IMR-90 (cell line): ENCODE measurements around the gene HACD2. TPM values are rescaled to one million over a fixed set of nuclear protein-coding genes. Genes with fewer than 3 reads are reported as not detected.

Experiments used
- ATAC-seq: fragments of 200-7000 bp; cut with Tn5 transposase; 2 replicates; pipeline ENCODE4 v1.9.1; 2020; ENCODE audit warnings: low read depth, mild to moderate bottlenecking, moderate library complexity
- BruUV-seq: library from RNA; stranded (reverse); fragments of 400-500 nt; replicated peaks from 2 replicates; lab custom pipeline; 2021; lab: Mats Ljungman, UMichigan
- CTCF ChIA-PET: fragments of 300-600 bp; formaldehyde crosslinking; extraction: SDS; loops from one replicate; lab custom pipeline; 2021; ENCODE audit warnings: antibody characterized with exemption; lab: Yijun Ruan, JAX
- POLR2A ChIA-PET: fragments of 300-600 bp; sonication (Branson Sonifier 250); formaldehyde crosslinking; loops from one replicate; lab custom pipeline; 2022; ENCODE audit warnings: antibody characterized with exemption; ENCODE audit not compliant: unreplicated experiment; lab: Charles Lee
- DNase-seq: peaks from one replicate; pipeline ENCODE4 v3.0.0; 2013
- H2AFZ ChIP-seq: replicated peaks from 2 replicates; pipeline ENCODE3; 2013; ENCODE audit warnings: low read length, mild to moderate bottlenecking; ENCODE audit not compliant: poor library complexity
- H2AK5ac ChIP-seq: 2 replicates; pipeline ENCODE4 v1.6.1; 2013; ENCODE audit warnings: low read depth, low read length, inconsistent platforms
- H2AK9ac ChIP-seq: replicated peaks from 2 replicates; pipeline ENCODE3; 2013; ENCODE audit warnings: mild to moderate bottlenecking, low read depth, low read length, moderate library complexity; ENCODE audit not compliant: poor library complexity
- H2BK120ac ChIP-seq: 2 replicates; pipeline ENCODE4 v1.6.1; 2013; ENCODE audit warnings: low read depth, low read length, inconsistent platforms
- H2BK15ac ChIP-seq: 3 replicates; pipeline ENCODE4 v1.6.1; 2013; ENCODE audit warnings: low read depth, low read length, inconsistent platforms
- H2BK20ac ChIP-seq: 2 replicates; pipeline ENCODE4 v1.6.1; 2013; ENCODE audit warnings: low read depth, mild to moderate bottlenecking, inconsistent platforms, low read length, moderate library complexity
- H2BK5ac ChIP-seq: 2 replicates; pipeline ENCODE4 v1.6.1; 2013; ENCODE audit warnings: mild to moderate bottlenecking, low read depth, low read length, inconsistent platforms; ENCODE audit not compliant: poor library complexity, severe bottlenecking
- H3K14ac ChIP-seq: replicated peaks from 2 replicates; pipeline ENCODE4 v1.6.1; 2013; ENCODE audit warnings: low read depth, low read length, inconsistent platforms
- H3K18ac ChIP-seq: 2 replicates; pipeline ENCODE4 v1.6.1; 2013; ENCODE audit warnings: low read depth, low read length, control low read depth
- H3K23ac ChIP-seq: 2 replicates; pipeline ENCODE4 v1.6.1; 2013; ENCODE audit warnings: low read depth, low read length, inconsistent platforms
- H3K27ac ChIP-seq: 2 replicates; pipeline ENCODE4 v1.5.1; 2013; ENCODE audit warnings: mild to moderate bottlenecking, control low read depth, low read length; ENCODE audit not compliant: insufficient read depth
- H3K27me3 ChIP-seq: 2 replicates; pipeline ENCODE4 v1.6.1; 2013; ENCODE audit warnings: low read length; ENCODE audit not compliant: control insufficient read depth, insufficient read depth
- H3K36me3 ChIP-seq: 2 replicates; pipeline ENCODE4 v1.6.1; 2013; ENCODE audit warnings: low read length, mixed read lengths; ENCODE audit not compliant: control insufficient read depth, insufficient read depth
- H3K4ac ChIP-seq: 2 replicates; pipeline ENCODE4 v1.6.1; 2013; ENCODE audit warnings: low read depth, low read length, inconsistent platforms
- H3K4me1 ChIP-seq: 2 replicates; pipeline ENCODE4 v1.6.1; 2013; ENCODE audit warnings: low read length, mixed read lengths; ENCODE audit not compliant: control insufficient read depth, insufficient read depth
- H3K4me2 ChIP-seq: 2 replicates; pipeline ENCODE4 v1.6.1; 2013; ENCODE audit warnings: low read depth, mild to moderate bottlenecking, control low read depth, low read length, moderate library complexity
- H3K4me3 ChIP-seq: 2 replicates; pipeline ENCODE4 v1.5.1; 2013; ENCODE audit warnings: low read depth, mild to moderate bottlenecking, control low read depth, low read length, moderate library complexity; ENCODE audit not compliant: insufficient read depth
- H3K56ac ChIP-seq: 2 replicates; pipeline ENCODE4 v1.6.1; 2013; ENCODE audit warnings: low read length, inconsistent platforms; ENCODE audit not compliant: insufficient read depth; ENCODE audit errors: extremely low read depth
- H3K79me1 ChIP-seq, 2 experiments: 2 replicates each; pipeline ENCODE4 v1.6.1; 2013; ENCODE audit warnings: low read length in 2 of 2, inconsistent platforms in 1 of 2, low read depth in 1 of 2
- H3K9ac ChIP-seq: 2 replicates; pipeline ENCODE4 v1.6.1; 2013; ENCODE audit warnings: low read depth, low read length, control low read depth
- H3K9me1 ChIP-seq: 2 replicates; pipeline ENCODE4 v1.6.1; 2013; ENCODE audit warnings: low read length, inconsistent platforms; ENCODE audit not compliant: insufficient read depth
- H3K9me3 ChIP-seq: 2 replicates; pipeline ENCODE4 v1.6.1; 2013; ENCODE audit warnings: low read length; ENCODE audit not compliant: control insufficient read depth, insufficient read depth
- H4K20me1 ChIP-seq: 2 replicates; pipeline ENCODE4 v1.6.1; 2013; ENCODE audit warnings: low read length, inconsistent platforms; ENCODE audit not compliant: insufficient read depth
- H4K5ac ChIP-seq: 2 replicates; pipeline ENCODE4 v1.6.1; 2013; ENCODE audit warnings: mild to moderate bottlenecking, low read depth, low read length, control low read depth
- H4K8ac ChIP-seq, 2 experiments: 2 replicates each; pipeline ENCODE4 v1.6.1; 2013; ENCODE audit warnings: low read depth in 2 of 2, low read length in 2 of 2, control low read depth in 1 of 2, inconsistent platforms in 1 of 2
- H4K91ac ChIP-seq: 2 replicates; pipeline ENCODE4 v1.6.1; 2013; ENCODE audit warnings: low read depth, low read length, inconsistent platforms; ENCODE audit not compliant: insufficient read depth
- BHLHE40 ChIP-seq: fragments of 150-350 bp; IDR thresholded peaks from 2 replicates; pipeline ENCODE4 v1.6.1; 2016; ENCODE audit warnings: mild to moderate bottlenecking, low read depth, low read length
- CEBPB ChIP-seq: IDR thresholded peaks from 2 replicates; pipeline ENCODE4 v1.6.1; 2012; ENCODE audit warnings: low read depth, low read length, improper control_type of control experiment
- CHD1 ChIP-seq: IDR thresholded peaks from 2 replicates; pipeline ENCODE4 v1.6.1; 2012; ENCODE audit warnings: low read depth, low read length, improper control_type of control experiment
- CTCF ChIP-seq: conservative IDR thresholded peaks from 2 replicates; pipeline ENCODE4 v1.5.1; 2012; ENCODE audit warnings: mild to moderate bottlenecking, low read depth, low read length, improper control_type of control experiment
- FOS ChIP-seq: fragments of 150-350 bp; IDR thresholded peaks from 2 replicates; pipeline ENCODE4 v1.6.1; 2016; ENCODE audit warnings: low read depth, low read length
- RAD21 ChIP-seq: IDR thresholded peaks from 2 replicates; pipeline ENCODE4 v1.6.1; 2012; ENCODE audit warnings: low read length, improper control_type of control experiment
- RCOR1 ChIP-seq: IDR thresholded peaks from 2 replicates; pipeline ENCODE4 v1.6.1; 2012; ENCODE audit warnings: mild to moderate bottlenecking, low read length, improper control_type of control experiment; ENCODE audit not compliant: insufficient replicate concordance
- RFX5 ChIP-seq: IDR thresholded peaks from 2 replicates; pipeline ENCODE4 v1.8.0; 2012; ENCODE audit warnings: low read depth, mild to moderate bottlenecking, low read length, moderate library complexity
- SMC3 ChIP-seq: fragments of 150-350 bp; IDR thresholded peaks from 2 replicates; pipeline ENCODE4 v1.6.1; 2016; ENCODE audit warnings: low read depth, mild to moderate bottlenecking, antibody characterized with exemption, low read length, moderate library complexity
- WGBS, 2 experiments: methylation state at CpG; one replicate each; pipeline versions ENCODE4 v1.1.5 to v1.1.7; 2013; ENCODE audit warnings: missing lambda C conversion rate in 2 of 2; ENCODE audit not compliant: insufficient read length in 1 of 2; ENCODE audit errors: extremely low coverage in 2 of 2; 5-methylcytosine and 5-hydroxymethylcytosine counted together
- dilution Hi-C: fragments of 300-500 bp; cut with HindIII; formaldehyde crosslinking; loops from one replicate; pipeline ENCODE4 v1.14.3; 2018; ENCODE audit warnings: low sequenced_read_pairs; ENCODE audit not compliant: unreplicated experiment
- in situ Hi-C: fragments of 300-500 bp; cut with MboI; formaldehyde crosslinking; loops from 3 replicates; pipeline ENCODE4 v1.14.3; 2019; ENCODE audit warnings: low sequenced_read_pairs, inconsistent platforms, mixed read lengths
- intact Hi-C: fragments of 100-400 bp; cut with micrococcal nuclease; formaldehyde crosslinking; loops from 2 replicates; pipeline ENCODE4 v1.10.0; 2022
- polyA plus RNA-seq, 3 experiments: library from polyadenylated mRNA; depleted of rRNA; stranded (reverse); fragments of >200 nt; gene quantifications; 2 replicates each; pipeline ENCODE4 v1.2.3, GENCODE V29; 2012; ENCODE audit warnings: low replicate concordance in 1 of 3
- total RNA-seq: library from RNA; depleted of rRNA; stranded (reverse); fragments of >200 nt; gene quantifications from 2 replicates; pipeline ENCODE4 v1.2.3, GENCODE V29; 2012
- TF ChIP-seq, protein P1 (sequence below): fragments of 150-350 bp; IDR thresholded peaks from 2 replicates; pipeline ENCODE4 v1.6.1; 2017; ENCODE audit warnings: mild to moderate bottlenecking, antibody characterized with exemption, low read length, low read depth
- TF ChIP-seq, protein P2 (sequence below): fragments of 150-350 bp; IDR thresholded peaks from 2 replicates; pipeline ENCODE4 v1.6.1; 2016; ENCODE audit warnings: low read depth, mild to moderate bottlenecking, low read length, moderate library complexity, borderline replicate concordance

Gene HACD2
- total and polyA plus RNA-seq, 2 of the 4 experiments (the other 2 are of a cell fraction), result 21.5 to 22.6 TPM

DNA sequence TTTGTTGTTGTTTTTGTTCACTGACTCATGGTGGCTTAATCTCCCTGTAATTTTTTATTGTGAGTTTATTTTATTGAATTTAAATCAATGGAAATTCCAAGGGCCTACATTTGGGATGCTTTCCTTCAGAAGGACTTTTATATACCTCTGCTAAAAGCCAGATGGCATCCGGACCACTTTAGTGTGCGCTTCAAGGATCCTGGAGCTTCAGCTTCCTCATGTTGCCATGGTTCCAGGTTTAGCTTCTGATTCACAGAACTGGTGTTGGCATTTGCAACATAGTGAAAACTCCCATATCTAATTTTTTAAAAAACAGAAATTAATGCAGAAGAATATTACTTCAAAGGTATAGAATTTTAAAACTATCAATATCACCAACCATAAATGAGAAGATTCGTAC lies 8.5 kb upstream of the HACD2 start:
- no peaks in the 10 kb centered on the region for H3K27me3 ChIP-seq
- intact Hi-C loops (no loop called here), dilution Hi-C loops (no loop called here), in situ Hi-C loops (no loop called here)
- no peak overlapping the region for H2AK5ac ChIP-seq
- H3K4ac ChIP-seq, result no peak overlapping the region
- no peak overlapping the region for H2BK120ac ChIP-seq
- no CpG with 5 or more reads among the region's 3 CpGs for WGBS, 2 experiments
- DNase-seq (no peak), ATAC-seq (no peak)
- no peak overlapping the region for H4K8ac ChIP-seq
- H3K9me3 ChIP-seq, result peaks cover 6% of the 10 kb centered on the region
- TF ChIP-seq RFX5 (no peak), RCOR1 (no peak), SMC3 (no peak), CEBPB (no peak), BHLHE40 (no peak), FOS (no peak), RAD21 (no peak), CHD1 (no peak), CTCF (no peak)
- TF ChIP-seq, protein P1, sequence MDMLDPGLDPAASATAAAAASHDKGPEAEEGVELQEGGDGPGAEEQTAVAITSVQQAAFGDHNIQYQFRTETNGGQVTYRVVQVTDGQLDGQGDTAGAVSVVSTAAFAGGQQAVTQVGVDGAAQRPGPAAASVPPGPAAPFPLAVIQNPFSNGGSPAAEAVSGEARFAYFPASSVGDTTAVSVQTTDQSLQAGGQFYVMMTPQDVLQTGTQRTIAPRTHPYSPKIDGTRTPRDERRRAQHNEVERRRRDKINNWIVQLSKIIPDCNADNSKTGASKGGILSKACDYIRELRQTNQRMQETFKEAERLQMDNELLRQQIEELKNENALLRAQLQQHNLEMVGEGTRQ, result no peak
- TF ChIP-seq, protein P2, sequence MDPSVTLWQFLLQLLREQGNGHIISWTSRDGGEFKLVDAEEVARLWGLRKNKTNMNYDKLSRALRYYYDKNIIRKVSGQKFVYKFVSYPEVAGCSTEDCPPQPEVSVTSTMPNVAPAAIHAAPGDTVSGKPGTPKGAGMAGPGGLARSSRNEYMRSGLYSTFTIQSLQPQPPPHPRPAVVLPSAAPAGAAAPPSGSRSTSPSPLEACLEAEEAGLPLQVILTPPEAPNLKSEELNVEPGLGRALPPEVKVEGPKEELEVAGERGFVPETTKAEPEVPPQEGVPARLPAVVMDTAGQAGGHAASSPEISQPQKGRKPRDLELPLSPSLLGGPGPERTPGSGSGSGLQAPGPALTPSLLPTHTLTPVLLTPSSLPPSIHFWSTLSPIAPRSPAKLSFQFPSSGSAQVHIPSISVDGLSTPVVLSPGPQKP, result no peak
- H4K5ac ChIP-seq, result no peak overlapping the region
- H3K4me2 ChIP-seq, result no peak overlapping the region
- H2BK20ac ChIP-seq, result no peak overlapping the region
- no peak overlapping the region for H3K23ac ChIP-seq
- H3K4me1 ChIP-seq, result no peaks in the 10 kb centered on the region; the same call in 1 of the 2 replicates
- no peak overlapping the region for H2BK5ac ChIP-seq
- no TSS peak for BruUV-seq
- no peaks in the 10 kb centered on the region for H4K20me1 ChIP-seq
- peaks cover 4% of the 10 kb centered on the region for H3K9me1 ChIP-seq
- CTCF ChIA-PET, result no interaction called here
- H3K9ac ChIP-seq, result no peak overlapping the region
- no peak overlapping the region for H2AFZ ChIP-seq
- no peak overlapping the region for H2BK15ac ChIP-seq
- no peak overlapping the region for H3K4me3 ChIP-seq
- H4K91ac ChIP-seq, result no peak overlapping the region
- H3K79me1 ChIP-seq, result peaks cover 0 to 20% of the 10 kb centered on the region in 2 experiments; a peak in 3 of 4 replicates
- H3K36me3 ChIP-seq, result peaks cover 7% of the 10 kb centered on the region; the same call in 1 of the 2 replicates
- POLR2A ChIA-PET, result no interaction called here
- H2AK9ac ChIP-seq, result no peak overlapping the region
- H3K18ac ChIP-seq, result no peak overlapping the region
- no peak overlapping the region for H3K27ac ChIP-seq
- H3K56ac ChIP-seq, result no peak overlapping the region
- no peak overlapping the region for H3K14ac ChIP-seq
